ENCODE results near the gene CEP112. TPM values are rescaled to one million over a fixed set of nuclear protein-coding genes. Genes with fewer than 3 reads are reported as not detected.

Gene CEP112
- total and polyA plus RNA-seq, 7 donors = 4.5 to 19.4 (median 9.7) TPM

- Histone ChIP-seq H3K9me3 (no peaks in the 10 kb centered on the region), H3K4me1 (peaks cover 16% of the 10 kb centered on the region), H3K4me3 (peak overlapping the region; percentile 93), H3K36me3 (ENCODE audit: insufficient read depth in 1 of 2, low read depth in 1 of 2) (no peaks in the 10 kb centered on the region), H3K27me3 (ENCODE audit: insufficient read depth in 3 of 3, low read length in 2 of 3) (no peaks in the 10 kb centered on the region), H3K27ac (peak overlapping the region; percentile 81)
- 5 to 7% (median 6%) methylated on average over 16 of the region's 16 CpGs for WGBS, 3 donors
- intact Hi-C loops (cut with DNase I) = no loop called here
- DNase-seq (no peak), ATAC-seq (peak; percentile 71 to 90 (median 80))
- TF ChIP-seq CTCF (IDR thresholded peaks at IDR 0.05) = no peak
Observed at GRCh38 chr17:66190738-66191592, 968 bp downstream of the CEP112 start.

GRCh38 chr17:66187718-66188117 lies 4.2 kb downstream of the CEP112 start:
- ATAC-seq = no peak
- peaks cover 0 to 3% of the 10 kb centered on the region in 2 donors for H3K36me3 ChIP-seq (ENCODE audit: insufficient read depth in 1 of 2, low read depth in 1 of 2)

GRCh38 chr17:66185862-66186261 lies 6.1 kb downstream of the CEP112 start:
- ATAC-seq = no peak
- WGBS, 3 donors = 96 to 97% (median 96%) methylated on average over 4 of the region's 4 CpGs
- H3K4me1 ChIP-seq = peaks cover 14% of the 10 kb centered on the region
- no peak for DNase-seq
- intact Hi-C loops (cut with DNase I) = no loop called here
- H3K27me3 ChIP-seq (ENCODE audit: insufficient read depth in 3 of 3, low read length in 2 of 3) = no peaks in the 10 kb centered on the region
- H3K4me3 ChIP-seq = no peak overlapping the region
- TF ChIP-seq CTCF (IDR thresholded peaks at IDR 0.05) = no peak
- H3K36me3 ChIP-seq (ENCODE audit: insufficient read depth in 1 of 2, low read depth in 1 of 2) = peaks cover 3 to 22% of the 10 kb centered on the region in 2 donors
- H3K27ac ChIP-seq = no peak overlapping the region
- H3K9me3 ChIP-seq = peaks cover 5% of the 10 kb centered on the region

More at GRCh38 chr17:66187718-66188117, 4.2 kb downstream of the CEP112 start:
- Histone ChIP-seq H3K4me3 (no peak overlapping the region), H3K27ac (no peak overlapping the region), H3K9me3 (peaks cover 5% of the 10 kb centered on the region), H3K4me1 (peaks cover 16% of the 10 kb centered on the region), H3K27me3 (ENCODE audit: insufficient read depth in 3 of 3, low read length in 2 of 3) (no peaks in the 10 kb centered on the region)
- intact Hi-C loops (cut with DNase I) = no loop called here
- WGBS, 3 donors = 92 to 95% (median 95%) methylated on average over 2 of the region's 2 CpGs
- no peak for TF ChIP-seq CTCF (IDR thresholded peaks at IDR 0.05)
- DNase-seq = no peak

- DNase-seq (no peak), ATAC-seq (no peak)
- H3K27me3 ChIP-seq (ENCODE audit: insufficient read depth in 3 of 3, low read length in 2 of 3) = no peaks in the 10 kb centered on the region
- WGBS, 3 donors = 94 to 100% (median 100%) methylated on average over 1 of the region's 1 CpG
- no peak for TF ChIP-seq CTCF (IDR thresholded peaks at IDR 0.05)
- peaks cover 5% of the 10 kb centered on the region for H3K9me3 ChIP-seq
- no peak overlapping the region for H3K4me3 ChIP-seq
- H3K27ac ChIP-seq = no peak overlapping the region
- peaks cover 3 to 23% of the 10 kb centered on the region in 2 donors for H3K36me3 ChIP-seq (ENCODE audit: insufficient read depth in 1 of 2, low read depth in 1 of 2)
- intact Hi-C loops (cut with DNase I) = no loop called here
- no peaks in the 10 kb centered on the region for H3K4me1 ChIP-seq
Observed at GRCh38 chr17:66184392-66184791, 7.5 kb downstream of the CEP112 start.
